ENCODE measurements around the gene NELFA.

- TF ChIP-seq CTCF (IDR thresholded peaks at IDR 0.05; ENCODE audit: insufficient read depth, low read length, poor library complexity, severe bottlenecking): no peak
- TF ChIP-seq EZH2phosphoT487 (conservative IDR thresholded peaks at IDR 0.05; ENCODE audit: low read length): no peak
These were observed 15.9 kb upstream of the NELFA start for GRCh38 chr4:2024683-2025082.

Data from SU-DHL-6 (cell line).